Measurements from ENCODE around the gene EHD4.
A peak's percentile ranks its signal among the peaks of the same experiment; 100 is the strongest.

EHD4 gene

GRCh38 chr15:41994772-41995475, 22.6 kb upstream of the EHD4 start:
- DNase-seq: no peak

DNA sequence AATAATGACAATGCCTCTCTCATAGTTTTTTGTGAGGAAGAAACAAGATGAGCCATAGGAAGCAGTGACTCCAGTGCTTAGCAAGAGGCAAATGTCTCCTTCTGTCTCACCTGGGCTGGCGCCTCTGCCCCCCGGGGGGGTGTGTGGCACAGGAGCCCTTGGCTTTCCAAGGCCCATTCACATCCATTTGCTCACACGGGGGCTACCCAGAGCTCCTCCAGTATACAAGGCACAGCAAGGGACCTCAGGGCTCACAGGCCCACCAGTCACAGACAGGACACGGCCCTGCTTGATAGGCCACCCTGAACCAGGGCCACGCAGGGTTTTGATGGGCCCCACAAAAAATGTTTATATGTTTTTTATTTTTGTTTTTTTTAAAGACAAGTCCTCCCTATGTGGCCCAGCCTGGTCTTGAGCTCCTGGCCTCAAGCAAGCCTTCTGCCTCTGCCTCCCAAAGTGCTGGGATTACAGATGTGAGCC, 21.9 kb upstream of the EHD4 start:
- DNase-seq: no peak

DNA sequence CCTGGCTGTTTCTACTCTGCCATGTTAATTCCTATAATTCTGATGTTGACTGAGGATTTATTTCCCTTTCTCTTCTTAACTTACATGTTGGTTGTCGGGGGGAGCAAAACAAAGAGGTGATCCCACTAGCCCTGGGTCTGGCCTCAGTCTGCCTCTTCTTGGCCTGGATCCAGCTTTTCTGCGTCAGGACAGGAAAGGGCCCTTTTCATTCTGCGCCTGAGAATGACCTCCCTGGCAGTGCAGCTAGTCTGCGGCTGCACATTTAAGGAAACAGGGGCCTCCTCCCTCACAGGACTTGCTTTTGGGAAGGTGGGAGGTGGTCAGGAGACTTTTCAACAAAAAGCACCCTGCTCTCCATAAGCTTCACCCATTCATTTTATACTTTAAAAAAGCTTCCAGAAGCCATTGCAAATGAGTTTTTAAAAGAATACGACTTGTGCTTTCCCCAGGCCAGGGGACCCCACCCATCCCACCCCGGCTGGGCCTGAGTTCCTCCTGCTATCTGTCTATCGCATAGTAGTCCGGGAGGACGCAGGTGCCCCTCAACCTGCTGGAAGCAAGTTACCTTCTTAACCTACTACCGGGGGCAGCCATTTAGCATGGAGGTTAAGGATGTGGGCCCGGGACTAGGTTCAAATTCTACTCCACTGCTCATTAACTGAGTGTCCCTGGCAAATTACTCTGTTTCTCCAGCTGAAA, 21.3 kb upstream of the EHD4 start:
- no peak for DNase-seq

GRCh38 chr15:41992803-41993190, 20.4 kb upstream of the EHD4 start:
- DNase-seq: no peak

DNA sequence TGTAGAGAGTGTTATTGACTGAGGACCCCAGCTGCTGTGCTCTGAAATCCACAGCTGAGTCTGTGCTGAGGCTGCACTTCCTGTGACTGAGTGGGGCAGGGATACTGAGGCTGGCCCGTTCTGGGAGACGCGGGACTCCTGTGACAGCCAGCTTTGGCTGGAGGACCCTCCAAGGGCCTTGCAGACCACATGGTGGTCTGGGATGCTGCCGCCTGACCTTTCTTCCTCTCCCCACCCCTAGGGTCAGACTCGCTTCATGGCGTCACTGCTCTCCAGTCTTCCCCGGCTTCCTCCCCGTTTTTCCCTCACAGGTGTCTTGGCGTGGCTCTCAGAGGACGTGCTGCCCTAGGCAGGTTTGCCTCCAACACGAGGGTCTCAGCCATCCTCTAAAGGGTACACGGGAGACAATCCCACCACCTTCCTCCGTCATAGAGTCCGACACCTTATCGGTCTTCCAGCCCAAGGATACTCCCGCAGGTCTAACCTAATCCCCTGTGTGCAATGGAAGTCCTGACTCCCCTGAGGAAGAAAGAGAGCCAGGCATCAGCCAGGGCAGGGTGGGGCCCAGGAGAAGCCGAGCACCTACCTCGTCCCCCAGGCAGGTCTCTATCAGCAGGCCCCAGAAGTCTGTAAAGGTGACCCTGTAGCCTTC, 19.9 kb upstream of the EHD4 start:
- no peak for DNase-seq

DNA sequence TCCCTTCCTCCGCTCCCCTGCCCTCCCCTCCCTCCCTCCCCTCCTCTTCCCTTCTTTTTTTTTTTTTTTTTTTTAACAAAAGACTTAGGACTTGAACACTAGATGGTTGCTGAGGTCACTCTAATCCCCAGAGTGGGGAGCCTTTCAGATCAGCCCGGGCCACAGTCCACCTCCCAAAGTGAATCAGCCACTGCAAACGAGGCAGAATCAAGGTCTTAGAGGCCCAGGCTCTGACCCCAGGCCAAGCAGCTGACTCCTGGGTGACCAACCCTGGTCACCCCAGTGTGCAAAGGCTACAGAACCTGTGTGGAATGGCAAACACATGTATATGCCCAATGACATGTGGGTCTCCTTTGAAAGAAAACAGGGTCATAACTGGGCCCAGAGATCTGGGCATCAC, 18.3 kb upstream of the EHD4 start:
- DNase-seq: no peak

- DNase-seq: no peak
Observed at GRCh38 chr15:41990243-41990605, 17.9 kb upstream of the EHD4 start.

- peak; percentile 81 for DNase-seq
Observed at GRCh38 chr15:41989573-41990242, 17.4 kb upstream of the EHD4 start.

DNA sequence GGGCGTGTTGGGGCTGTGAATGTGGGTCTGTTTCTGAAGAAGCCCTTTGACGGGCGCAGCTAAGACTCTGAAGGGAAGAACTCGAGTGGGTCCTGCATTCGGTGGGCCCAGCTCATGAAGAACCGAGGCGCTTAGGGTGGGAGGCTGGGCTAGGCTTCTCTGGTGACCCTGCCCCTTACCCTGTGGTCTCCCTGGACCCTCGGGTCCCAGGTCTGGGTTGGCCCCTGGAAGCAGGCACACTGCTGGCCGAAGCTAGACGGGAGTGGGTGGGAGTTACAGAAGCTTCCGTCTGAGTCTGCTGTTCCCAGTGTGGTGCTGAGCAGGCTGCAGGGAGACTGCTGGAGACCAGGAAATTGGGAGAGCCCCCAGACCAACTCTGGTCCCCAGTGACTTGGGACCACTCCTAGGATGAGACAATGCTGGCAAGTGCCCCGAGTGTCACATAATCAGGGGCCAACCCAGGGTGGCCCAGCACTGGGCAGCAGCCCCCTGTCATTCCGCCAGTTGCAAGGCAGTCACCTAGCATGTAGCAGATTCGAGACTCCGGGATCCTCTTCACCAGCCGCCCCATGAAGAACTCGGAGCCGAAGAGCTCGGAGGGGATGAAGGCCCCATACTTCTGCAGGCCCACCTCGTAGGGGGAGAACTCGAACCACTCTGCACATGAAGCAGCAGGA, 16.7 kb upstream of the EHD4 start:
- no peak for DNase-seq

DNA sequence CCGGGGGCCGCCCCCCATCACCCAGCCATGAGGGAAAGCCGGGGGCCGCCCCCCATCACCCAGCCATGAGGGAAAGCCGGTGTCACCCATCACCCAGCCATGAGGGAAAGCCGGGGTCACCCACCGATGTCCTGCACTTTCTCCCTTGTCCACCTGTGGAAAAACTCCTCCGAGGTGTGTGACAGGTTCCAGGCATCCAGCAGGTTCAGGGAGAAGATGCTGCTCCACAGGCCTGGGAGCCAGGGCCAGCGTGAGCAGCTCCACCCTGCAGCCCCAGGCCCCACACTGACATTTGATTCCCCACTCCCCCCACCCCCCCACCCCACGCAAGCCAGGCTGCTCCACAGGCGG, 15.5 kb upstream of the EHD4 start:
- no peak for DNase-seq

DNA sequence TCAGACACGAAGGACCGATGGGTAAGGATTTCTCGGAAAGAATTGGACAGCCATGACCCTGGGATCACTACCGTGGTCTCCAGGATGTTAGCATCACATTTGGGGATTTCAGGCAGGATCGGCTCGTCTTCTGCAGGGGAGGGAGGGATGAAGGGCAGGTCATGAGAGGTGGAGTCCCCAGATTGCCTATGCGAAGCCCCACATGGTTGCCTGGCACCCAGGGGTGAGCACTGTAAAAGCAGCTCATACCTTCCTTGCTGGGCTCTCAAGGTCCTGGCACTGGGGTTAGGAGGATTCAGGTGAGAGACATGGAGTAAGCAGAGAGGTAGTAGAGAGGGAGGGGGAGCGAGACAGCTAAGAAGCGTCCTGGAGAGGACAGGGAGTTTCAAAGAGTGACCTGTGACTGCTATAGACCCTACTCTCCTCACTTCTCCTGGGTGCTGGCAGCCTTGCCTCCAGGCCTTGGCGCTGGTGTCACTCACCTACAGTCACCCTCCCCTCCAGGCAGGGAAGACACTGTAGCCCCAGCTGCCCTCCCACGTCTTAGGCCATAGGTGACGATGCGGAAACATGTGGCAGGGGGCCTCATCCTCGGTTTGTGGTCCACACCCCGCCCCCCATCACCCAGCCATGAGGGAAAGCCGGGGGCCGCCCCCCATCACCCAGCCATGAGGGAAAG, 15.0 kb upstream of the EHD4 start:
- no peak for DNase-seq

- DNase-seq: no peak
Observed at GRCh38 chr15:41985236-41986160, 13.1 kb upstream of the EHD4 start.

GRCh38 chr15:41984622-41985021, 12.3 kb upstream of the EHD4 start:
- no peak for DNase-seq

GRCh38 chr15:41983621-41984571, 11.5 kb upstream of the EHD4 start:
- DNase-seq: no peak

DNA sequence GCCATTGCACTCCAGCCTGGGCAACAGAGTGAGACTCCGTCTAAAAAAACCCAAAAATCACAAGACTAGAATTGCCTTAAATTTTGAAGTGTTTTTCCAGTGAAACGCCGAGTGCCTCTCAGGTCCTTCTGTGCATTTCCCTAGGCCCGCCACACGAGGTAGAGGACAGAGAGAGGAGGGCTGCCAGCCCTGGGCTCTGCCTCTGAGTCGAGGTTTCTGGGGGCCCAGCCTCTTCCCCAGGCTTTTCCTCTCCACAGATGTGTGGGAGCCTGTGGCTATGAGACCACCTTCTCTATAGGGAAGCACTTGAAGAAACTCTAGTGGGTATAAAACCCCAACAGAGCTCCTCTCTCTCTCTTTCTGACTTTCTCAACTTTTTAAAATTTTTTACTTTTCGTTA, 10.9 kb upstream of the EHD4 start:
- no peak for DNase-seq

GRCh38 chr15:41982133-41982930, 10.0 kb upstream of the EHD4 start:
- DNase-seq: no peak

GRCh38 chr15:41981371-41982132, 9.2 kb upstream of the EHD4 start:
- DNase-seq: no peak

DNA sequence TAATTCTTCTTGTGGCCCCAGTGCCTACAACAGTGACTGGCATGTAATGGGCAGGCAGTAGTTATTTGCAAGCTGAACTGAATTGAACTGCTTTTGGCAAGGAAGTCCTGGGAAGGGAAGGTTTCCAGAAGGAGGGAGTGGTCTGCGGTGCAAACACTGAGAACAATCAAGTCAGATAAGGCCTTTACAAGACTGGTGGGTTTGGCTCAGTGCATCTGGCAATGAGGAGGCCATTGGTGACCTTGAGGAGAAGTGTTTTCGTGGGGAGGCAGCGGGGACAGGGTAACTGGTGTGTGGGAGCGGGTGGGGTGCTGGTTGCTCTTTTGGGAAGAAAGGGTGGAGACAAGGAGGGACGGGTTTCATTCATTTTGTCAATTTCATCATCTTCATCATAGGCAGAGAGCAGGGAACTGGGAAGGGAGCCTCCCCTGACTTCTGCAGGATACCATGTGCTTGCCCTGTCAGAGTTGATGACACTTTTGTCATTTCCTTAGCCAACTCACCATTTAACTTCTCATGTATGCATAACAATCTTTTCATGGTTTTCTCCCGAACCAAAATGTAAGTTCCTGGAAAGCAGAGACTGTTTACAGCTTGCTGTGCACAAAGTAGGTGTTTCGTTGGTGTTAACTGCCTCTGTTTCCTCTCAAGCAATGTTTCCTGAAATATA, 8.4 kb upstream of the EHD4 start:
- DNase-seq: no peak
